ENCODE results near the gene MGMT.

Gene MGMT

GRCh38 chr10:129455625-129456024 is 11.4 kb upstream of the MGMT start:
- DNase-seq (ENCODE audit: low spot score): no peak

DNA sequence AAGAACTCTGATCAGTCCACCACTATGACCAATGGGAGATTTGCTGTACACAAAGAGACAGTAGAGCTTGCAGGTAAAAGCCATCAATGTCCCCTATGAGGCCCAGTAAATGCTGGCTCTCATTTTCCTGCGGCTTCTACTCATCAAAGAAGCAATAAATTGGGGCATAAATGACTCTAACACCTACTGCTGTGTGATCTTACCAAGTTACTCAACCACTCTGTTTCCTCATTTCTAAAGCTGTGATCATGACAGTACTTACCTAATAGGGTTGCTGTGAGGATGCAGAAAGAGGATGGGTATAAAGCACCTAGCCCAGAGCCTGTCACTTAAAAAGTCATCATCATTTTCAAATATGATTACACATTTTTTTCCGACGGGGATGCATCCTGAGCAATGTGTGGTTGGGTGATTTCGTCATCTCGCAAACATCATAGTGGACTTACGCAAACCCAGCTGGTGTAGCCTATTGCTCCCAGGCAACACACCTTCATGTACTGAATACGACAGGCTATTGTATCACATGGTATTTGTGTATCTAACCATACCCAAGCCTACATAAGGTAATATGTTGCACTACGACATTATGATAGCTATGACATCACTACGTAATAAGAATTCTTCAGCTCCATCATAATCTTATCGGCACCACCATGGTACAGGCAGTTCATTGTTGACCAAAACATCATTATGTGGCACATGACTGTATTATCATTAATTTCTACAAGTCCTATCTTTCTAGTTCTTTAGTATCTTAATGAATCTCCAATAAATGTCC is 7.1 kb upstream of the MGMT start:
- no peak for DNase-seq (ENCODE audit: low spot score)

GRCh38 chr10:129462257-129462795 is 4.7 kb upstream of the MGMT start:
- no peak for DNase-seq (ENCODE audit: low spot score)

- DNase-seq (ENCODE audit: low spot score): no peak
Observed at GRCh38 chr10:129464251-129464650, 2.8 kb upstream of the MGMT start.

DNA sequence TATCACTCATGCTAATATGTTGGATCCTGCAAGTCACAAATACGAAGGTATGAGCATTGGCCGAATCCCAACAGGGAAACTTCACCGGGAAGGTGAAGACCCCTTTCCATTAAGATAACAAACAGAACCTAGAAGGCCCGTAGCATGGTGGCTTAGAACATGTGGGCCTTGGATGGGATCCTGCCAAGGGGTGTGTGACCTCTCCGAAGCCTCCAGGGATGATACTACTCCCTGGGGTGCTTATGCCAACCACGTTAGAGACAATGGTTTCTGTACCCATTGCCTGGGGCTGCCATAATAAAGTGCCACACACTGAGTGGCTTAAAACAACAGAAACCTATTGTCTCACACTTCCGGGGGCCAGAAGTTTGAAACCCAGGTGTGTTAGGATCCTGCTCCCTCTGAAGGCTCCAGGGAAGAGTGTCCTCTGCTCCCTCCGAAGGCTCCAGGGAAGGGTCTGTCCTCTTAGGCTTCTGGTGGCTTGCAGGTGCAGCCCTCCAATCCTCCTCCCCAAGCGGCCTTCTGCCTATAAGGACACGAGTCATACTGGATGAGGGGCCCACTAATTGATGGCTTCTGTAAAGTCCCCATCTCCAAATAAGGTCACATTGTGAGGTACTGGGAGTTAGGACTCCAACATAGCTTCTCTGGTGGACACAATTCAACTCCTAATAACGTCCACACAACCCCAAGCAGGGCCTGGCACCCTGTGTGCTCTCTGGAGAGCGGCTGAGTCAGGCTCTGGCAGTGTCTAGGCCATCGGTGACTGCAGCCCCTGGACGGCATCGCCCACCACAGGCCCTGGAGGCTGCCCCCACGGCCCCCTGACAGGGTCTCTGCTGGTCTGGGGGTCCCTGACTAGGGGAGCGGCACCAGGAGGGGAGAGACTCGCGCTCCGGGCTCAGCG is 992 bp upstream of the MGMT start:
- DNase-seq (ENCODE audit: low spot score): no peak

- DNase-seq (ENCODE audit: low spot score): peak; percentile 2
Observed at GRCh38 chr10:129467359-129468064, 471 bp downstream of the MGMT start.

- no peak for DNase-seq (ENCODE audit: low spot score)
Observed at GRCh38 chr10:129468187-129468586, 1.1 kb downstream of the MGMT start.

- no peak for DNase-seq (ENCODE audit: low spot score)
Observed at GRCh38 chr10:129470103-129470851, 3.2 kb downstream of the MGMT start.

DNA sequence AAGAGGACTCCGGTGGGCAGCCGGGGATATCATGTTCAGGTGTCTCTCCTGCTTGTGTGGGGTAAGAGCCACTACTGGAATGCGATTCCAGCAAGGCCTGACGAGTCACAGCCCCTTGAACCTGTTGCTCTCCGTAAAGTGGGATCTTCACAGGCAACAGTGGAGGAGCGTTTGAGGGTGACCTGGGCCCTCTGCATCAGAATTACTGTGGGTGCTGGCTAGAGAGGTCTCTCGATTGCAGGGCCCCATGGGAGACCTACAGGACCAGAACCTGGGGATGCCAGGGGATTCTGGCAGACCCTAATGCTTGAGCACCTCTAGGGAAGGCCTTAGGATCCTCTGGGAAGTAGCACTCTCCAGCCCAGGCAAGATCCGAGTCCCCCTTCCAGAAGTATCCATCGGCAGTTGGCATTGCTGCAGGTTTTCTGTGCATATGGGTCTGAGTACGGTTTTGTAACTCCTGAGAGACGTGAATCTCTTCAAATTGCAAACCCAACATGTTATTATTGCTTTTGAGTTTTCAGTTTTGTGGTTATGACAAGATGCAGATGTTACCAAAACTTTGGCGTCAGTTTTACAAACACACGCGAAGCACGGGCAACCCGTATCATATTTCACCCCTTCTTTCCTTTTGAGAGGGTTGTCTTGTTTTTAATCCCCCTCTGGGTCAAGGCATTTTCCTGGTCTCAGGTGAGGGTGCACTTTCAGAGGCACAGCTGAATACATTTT is 4.6 kb downstream of the MGMT start:
- no peak for DNase-seq (ENCODE audit: low spot score)

GRCh38 chr10:129472696-129473555 is 5.9 kb downstream of the MGMT start:
- DNase-seq (ENCODE audit: low spot score): no peak

GRCh38 chr10:129474642-129475041 is 7.6 kb downstream of the MGMT start:
- DNase-seq (ENCODE audit: low spot score): no peak

DNA sequence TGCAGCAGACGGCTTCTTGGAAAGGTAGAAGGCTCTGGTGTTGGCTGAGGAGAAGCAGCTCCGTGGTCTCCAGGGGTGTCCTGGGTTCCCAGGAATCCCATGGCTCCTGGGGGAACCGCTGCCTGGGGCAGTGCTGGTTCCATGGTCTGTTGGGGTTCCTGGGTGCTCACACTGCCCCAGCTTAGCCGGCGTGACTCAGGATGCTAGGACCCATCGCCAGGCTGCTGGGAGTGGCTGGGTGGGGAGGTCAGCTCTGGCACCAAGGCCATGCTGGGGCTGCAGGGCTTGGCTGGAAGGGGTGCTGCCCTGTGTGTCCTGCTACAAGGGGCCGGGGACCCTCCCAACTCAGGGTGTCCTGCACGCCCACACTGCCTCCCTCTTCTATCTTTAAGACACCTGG is 9.4 kb downstream of the MGMT start:
- no peak for DNase-seq (ENCODE audit: low spot score)

GRCh38 chr10:129477051-129477450 is 10.0 kb downstream of the MGMT start:
- DNase-seq (ENCODE audit: low spot score): no peak

DNA sequence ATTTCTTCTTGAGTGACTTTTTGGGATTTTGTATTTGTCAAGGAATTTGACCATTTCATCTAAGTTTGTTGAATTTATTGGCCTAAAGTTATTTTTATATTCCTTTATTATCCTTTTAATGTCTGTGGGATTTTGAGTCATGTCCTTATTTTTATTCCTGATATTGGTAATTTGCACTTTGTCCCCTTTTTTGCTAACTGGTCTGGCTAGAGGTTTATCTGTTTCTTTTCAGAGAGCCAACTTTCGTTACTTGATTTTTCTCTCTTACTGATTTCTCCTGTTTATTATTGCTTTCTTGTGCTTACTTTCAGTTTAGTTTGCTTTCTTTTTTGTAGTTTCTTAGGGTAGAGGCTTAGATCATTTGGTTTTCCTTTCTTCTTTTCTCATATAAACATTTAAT is 14.6 kb downstream of the MGMT start:
- no peak for DNase-seq (ENCODE audit: low spot score)

DNA sequence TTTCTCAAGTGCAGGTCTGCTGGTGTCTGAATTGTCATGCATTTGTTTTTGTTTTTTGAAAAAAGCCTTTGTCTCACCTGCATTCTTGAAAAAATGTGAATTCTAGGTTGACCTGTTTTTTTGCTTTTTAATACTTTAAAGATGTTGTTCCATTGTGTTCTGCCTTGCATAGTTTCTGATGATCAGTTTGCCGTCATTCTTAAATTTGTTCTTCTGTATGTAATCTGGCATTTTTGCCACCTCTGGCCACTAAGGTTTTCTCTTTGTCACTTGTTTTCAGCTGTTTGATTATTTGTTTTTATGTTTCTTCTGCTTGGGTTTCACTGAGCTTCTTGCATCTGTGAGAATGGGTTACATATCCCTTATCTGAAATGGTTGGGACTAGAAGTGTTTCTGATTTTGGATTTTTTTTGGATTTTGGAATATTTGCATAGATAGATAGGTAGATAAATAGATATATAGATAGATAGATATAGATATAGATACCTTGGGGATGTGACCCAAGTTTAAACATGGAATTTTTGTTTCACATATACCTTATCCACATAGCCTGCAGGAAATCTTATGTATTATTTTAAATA is 16.5 kb downstream of the MGMT start:
- DNase-seq (ENCODE audit: low spot score): no peak

DNA sequence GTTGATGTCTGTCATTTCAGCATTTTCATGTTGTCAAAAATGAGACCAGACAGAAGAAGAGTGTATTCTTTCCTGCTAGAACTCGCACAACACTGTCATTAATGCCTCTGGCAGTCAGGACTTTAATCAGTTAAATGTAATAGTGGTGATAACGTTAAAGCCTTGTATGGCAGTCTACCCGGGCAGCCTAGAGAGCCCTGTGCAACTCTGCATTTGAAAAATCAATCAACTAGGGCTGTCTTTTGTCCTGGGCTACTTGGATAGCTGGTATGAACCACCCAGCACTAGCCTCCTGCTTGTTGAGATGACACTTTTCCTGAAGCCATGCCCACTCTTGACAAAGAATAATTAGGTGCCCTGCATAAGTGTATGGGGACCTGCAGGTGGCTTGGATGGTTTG is 19.8 kb downstream of the MGMT start:
- DNase-seq (ENCODE audit: low spot score): no peak

DNA sequence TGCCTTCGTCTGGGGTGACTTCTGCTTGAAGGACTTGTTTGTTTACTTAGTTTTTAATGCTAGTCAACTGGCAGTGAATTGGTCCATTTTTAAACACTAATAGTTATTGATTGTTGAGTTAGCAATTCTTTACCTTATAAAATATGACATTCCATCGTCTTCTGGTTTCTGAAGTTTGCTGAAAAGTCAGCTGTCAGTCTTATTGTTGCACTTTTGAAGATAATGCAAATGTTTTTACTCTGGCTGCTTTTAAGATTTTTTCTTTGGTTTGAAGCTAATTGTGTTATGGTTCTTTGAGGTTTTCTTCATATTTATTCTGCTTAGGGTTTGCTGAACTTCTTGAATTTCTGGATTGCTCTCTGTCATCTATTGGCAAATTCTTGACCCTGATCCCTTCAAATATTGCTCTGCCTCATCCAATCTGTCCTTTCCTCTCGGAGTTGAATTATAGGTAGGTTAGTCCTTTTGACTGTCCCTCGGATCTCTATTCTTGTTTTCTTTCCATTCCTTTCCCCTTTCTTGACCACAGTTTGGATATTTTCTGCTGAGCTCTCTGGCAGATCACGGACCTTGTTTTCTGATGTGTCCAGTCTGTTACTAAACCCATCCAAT is 24.2 kb downstream of the MGMT start:
- no peak for DNase-seq (ENCODE audit: low spot score)

GRCh38 chr10:129494176-129494575 is 27.1 kb downstream of the MGMT start:
- DNase-seq (ENCODE audit: low spot score): no peak

DNA sequence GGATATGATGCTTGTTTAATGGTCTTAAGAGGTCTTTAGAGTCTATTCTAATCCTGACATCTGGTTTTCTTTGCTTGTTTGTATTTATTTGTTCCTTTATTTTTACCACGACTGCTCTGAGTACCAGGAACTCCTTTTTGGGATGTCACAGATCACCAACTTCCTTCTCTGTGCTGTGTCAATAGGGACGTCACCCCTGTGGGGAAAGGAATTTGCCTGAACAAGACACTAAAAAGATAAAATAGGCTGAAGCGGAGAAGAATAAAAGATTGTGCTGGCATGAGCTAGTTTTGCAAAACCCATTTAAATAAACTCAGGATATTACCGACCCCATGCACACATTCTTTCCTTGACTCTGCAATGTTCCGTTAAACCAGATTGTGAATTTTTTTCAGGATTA is 27.7 kb downstream of the MGMT start:
- DNase-seq (ENCODE audit: low spot score): no peak

Data from LoVo (cell line).